Keratinocyte (primary cell): ENCODE results near the gene VPS18. TPM values are rescaled to one million over a fixed set of nuclear protein-coding genes. Genes with fewer than 3 reads are reported as not detected.

Experiments used
- DNase-seq: peaks from one replicate; pipeline ENCODE4 v3.0.0-alpha.2; 2011; ENCODE audit warnings: low read depth, missing footprints, low spot score
- FAIRE-seq: peaks from 2 replicates; lab custom pipeline; 2011; peaks lifted over from hg19 to GRCh38; lab: Jason Lieb, UNC
- H2AFZ ChIP-seq: 2 replicates; pipeline ENCODE4 v1.6.0; 2012; ENCODE audit warnings: low read length, control low read depth, inconsistent platforms; ENCODE audit not compliant: control insufficient read depth
- H3K27ac ChIP-seq: 2 replicates; pipeline ENCODE4 v1.5.1; 2011; ENCODE audit warnings: low read length; ENCODE audit not compliant: control insufficient read depth, insufficient read depth
- H3K27me3 ChIP-seq: 3 replicates; pipeline ENCODE4 v1.6.0; 2011; ENCODE audit warnings: low read length; ENCODE audit not compliant: control insufficient read depth, insufficient read depth; ENCODE audit errors: extremely low read depth
- H3K36me3 ChIP-seq, 2 experiments: 2 replicates in 1 of 2; 3 replicates in 1 of 2; pipeline ENCODE4 v1.5.1; 2011; ENCODE audit warnings: low read length in 2 of 2, mild to moderate bottlenecking in 1 of 2; ENCODE audit not compliant: control insufficient read depth in 2 of 2, insufficient read depth in 2 of 2; ENCODE audit errors: extremely low read depth in 1 of 2
- H3K4me1 ChIP-seq: 3 replicates; pipeline ENCODE4 v1.5.1; 2011; ENCODE audit warnings: low read length; ENCODE audit not compliant: control insufficient read depth, insufficient read depth; ENCODE audit errors: extremely low read depth
- H3K4me2 ChIP-seq: 3 replicates; pipeline ENCODE4 v1.6.0; 2011; ENCODE audit warnings: low read depth, low read length; ENCODE audit not compliant: control insufficient read depth, insufficient read depth; ENCODE audit errors: extremely low read depth
- H3K4me3 ChIP-seq, 3 experiments: fragments of 200-600 bp in 1 of 3; sonication (generic) in 1 of 3; 2 replicates in 2 of 3; 3 replicates in 1 of 3; pipeline ENCODE4 v1.5.1; 2011 to 2016; ENCODE audit warnings: low read length in 3 of 3, mild to moderate bottlenecking in 3 of 3, control low read depth in 2 of 3, inconsistent platforms in 1 of 3, low read depth in 1 of 3, mixed read lengths in 1 of 3, mixed run types in 1 of 3, moderate library complexity in 1 of 3; ENCODE audit not compliant: control insufficient read depth in 2 of 3, insufficient read depth in 2 of 3; ENCODE audit errors: extremely low read depth in 1 of 3
- H3K79me2 ChIP-seq: 2 replicates; pipeline ENCODE4 v1.6.0; 2012; ENCODE audit warnings: low read length; ENCODE audit not compliant: control insufficient read depth, insufficient read depth
- H3K9ac ChIP-seq: 3 replicates; pipeline ENCODE4 v1.6.0; 2011; ENCODE audit warnings: low read length; ENCODE audit not compliant: control insufficient read depth, insufficient read depth; ENCODE audit errors: extremely low read depth
- H3K9me1 ChIP-seq: 3 replicates; pipeline ENCODE4 v1.6.0; 2011; ENCODE audit warnings: low read length; ENCODE audit not compliant: control insufficient read depth, insufficient read depth; ENCODE audit errors: extremely low read depth
- H3K9me3 ChIP-seq: 2 replicates; pipeline ENCODE4 v1.5.1; 2012; ENCODE audit warnings: low read depth, low read length; ENCODE audit not compliant: control insufficient read depth
- H4K20me1 ChIP-seq: 3 replicates; pipeline ENCODE4 v1.6.0; 2011; ENCODE audit warnings: low read length; ENCODE audit not compliant: control insufficient read depth, insufficient read depth; ENCODE audit errors: extremely low read depth
- EZH2 ChIP-seq: IDR thresholded peaks from one replicate; pipeline ENCODE4 v1.6.1; 2012; ENCODE audit warnings: inconsistent platforms, mild to moderate bottlenecking, low read length, moderate library complexity
- dilution Hi-C: fragments of 300-500 bp; cut with MboI; formaldehyde crosslinking; loops from one replicate; pipeline ENCODE4 v1.7.0; 2020; ENCODE audit warnings: low sequenced_read_pairs; ENCODE audit not compliant: extremely low pct_ligation_motif_present
- polyA plus RNA-seq, 5 experiments: library from polyadenylated mRNA; depleted of rRNA in 3 of 5; stranded (reverse) in 3 of 5; stranded (forward) in 1 of 5; unstranded in 1 of 5; fragments of >200 nt; gene quantifications; 1 replicate in 1 of 5; 2 replicates in 3 of 5; 3 replicates in 1 of 5; pipeline versions ENCODE4 v1.2.1 to v1.2.3, GENCODE V29; 2011 to 2012; ENCODE audit warnings: missing spikeins in 2 of 5, low read depth in 1 of 5, low replicate concordance in 1 of 5
- TF ChIP-seq, protein P1 (sequence below), 3 experiments: IDR thresholded peaks in 1 of 3; conservative IDR thresholded peaks in 1 of 3; optimal IDR thresholded peaks in 1 of 3; 2 replicates in 2 of 3; 3 replicates in 1 of 3; pipeline versions ENCODE3 to v1.5.1; 2011; ENCODE audit warnings: low read length in 3 of 3, mild to moderate bottlenecking in 3 of 3, moderate library complexity in 2 of 3, control low read depth in 1 of 3, inconsistent platforms in 1 of 3; ENCODE audit not compliant: insufficient read depth in 2 of 3; ENCODE audit errors: extremely low read depth in 1 of 3

VPS18 gene
- polyA plus RNA-seq, 1 donor (not counting 4 experiments of a cell fraction or from before 2014, with no cell fraction given), result 11.6 TPM

DNA sequence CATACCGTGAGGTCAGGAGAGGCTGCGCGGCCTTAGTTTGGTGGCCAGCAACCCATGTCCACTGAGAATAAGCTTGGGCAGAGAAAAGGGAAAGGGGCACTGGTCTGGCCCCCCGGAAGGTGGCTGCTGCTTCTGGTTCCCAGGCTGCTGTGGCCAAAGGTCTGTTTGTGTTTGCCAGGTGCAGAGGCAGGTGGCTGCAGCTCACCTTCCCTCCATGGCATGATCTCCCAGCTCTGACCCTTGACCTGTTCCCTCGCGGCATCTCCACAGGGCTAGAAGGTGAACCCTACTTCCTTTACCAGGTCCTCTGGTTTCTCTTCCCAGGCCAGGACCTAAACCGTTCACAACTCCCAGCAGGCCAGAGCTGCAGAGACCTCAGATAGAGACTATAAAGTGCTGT, 13.8 kb downstream of the VPS18 start:
- dilution Hi-C loops, result loop anchor here (25.0 kb wide), 1 partner anchor 104 kb away; no protein-coding TSS in a partner anchor
- DNase-seq, result no peak

DNA sequence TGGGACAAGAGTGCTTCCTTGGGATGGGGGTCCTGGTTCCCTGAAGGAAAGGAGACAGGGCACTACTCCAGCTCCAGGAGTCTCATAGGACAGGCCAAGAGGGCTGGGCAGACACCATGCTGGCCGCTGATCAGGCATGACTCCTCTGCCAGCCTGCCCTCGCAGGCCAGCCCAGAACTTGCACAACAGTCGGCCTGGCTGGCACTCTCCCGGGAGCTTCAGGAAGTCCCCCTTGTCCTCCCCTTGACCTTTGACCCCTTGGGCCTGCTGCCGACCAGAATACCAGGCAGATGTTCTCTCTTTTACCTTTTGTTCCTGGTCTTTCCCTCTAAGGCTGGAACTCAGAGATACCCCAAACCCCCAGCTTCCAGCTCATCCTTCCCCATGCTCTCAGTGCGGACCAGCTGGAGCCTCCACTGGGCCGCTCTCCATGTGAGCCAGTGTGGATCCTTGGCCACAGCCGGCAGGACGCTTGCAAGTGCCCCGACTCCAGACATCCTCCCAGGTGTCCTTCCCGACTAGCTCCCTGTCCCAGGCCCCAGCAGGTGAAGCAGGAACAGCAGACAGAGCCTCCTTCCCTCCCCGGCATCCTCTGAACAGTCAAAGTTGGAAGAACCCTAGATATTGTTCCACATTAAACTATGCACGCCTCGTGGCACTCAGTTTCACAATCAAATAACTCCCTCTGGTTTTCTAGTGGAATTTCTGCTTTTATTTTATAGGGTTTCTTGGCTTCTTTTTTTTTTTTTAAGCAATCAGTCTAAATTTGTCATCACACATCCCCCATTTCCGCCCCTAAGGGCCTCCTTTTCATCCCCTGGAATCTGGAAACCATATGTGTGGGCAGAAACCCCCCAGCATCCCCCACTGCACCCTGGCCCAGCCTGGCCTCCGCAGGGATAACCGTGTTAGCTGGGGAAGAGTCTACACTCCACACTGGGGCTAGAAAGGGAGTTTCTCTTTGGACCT, 15.7 kb downstream of the VPS18 start:
- dilution Hi-C loops, result loop anchor here (25.0 kb wide), 1 partner anchor 102 kb away; no protein-coding TSS in a partner anchor
- Histone ChIP-seq H2AFZ (no peak overlapping the region), H3K9me1 (peaks cover 4% of the 10 kb centered on the region), H3K27me3 (no peaks in the 10 kb centered on the region), H3K9me3 (no peaks in the 10 kb centered on the region), H3K36me3 (peaks cover 0 to under 1% of the 10 kb centered on the region in 2 experiments), H3K27ac (no peak overlapping the region), H4K20me1 (no peaks in the 10 kb centered on the region), H3K79me2 (no peaks in the 10 kb centered on the region), H3K4me2 (no peak overlapping the region), H3K4me3 (no peak overlapping the region), H3K9ac (no peak overlapping the region), H3K4me1 (peaks cover 19% of the 10 kb centered on the region)
- DNase-seq (no peak), FAIRE-seq (no peak)
- TF ChIP-seq, protein P1, sequence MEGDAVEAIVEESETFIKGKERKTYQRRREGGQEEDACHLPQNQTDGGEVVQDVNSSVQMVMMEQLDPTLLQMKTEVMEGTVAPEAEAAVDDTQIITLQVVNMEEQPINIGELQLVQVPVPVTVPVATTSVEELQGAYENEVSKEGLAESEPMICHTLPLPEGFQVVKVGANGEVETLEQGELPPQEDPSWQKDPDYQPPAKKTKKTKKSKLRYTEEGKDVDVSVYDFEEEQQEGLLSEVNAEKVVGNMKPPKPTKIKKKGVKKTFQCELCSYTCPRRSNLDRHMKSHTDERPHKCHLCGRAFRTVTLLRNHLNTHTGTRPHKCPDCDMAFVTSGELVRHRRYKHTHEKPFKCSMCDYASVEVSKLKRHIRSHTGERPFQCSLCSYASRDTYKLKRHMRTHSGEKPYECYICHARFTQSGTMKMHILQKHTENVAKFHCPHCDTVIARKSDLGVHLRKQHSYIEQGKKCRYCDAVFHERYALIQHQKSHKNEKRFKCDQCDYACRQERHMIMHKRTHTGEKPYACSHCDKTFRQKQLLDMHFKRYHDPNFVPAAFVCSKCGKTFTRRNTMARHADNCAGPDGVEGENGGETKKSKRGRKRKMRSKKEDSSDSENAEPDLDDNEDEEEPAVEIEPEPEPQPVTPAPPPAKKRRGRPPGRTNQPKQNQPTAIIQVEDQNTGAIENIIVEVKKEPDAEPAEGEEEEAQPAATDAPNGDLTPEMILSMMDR (optimal IDR thresholded peaks at IDR 0.05 in 1 of 3, IDR thresholded peaks at IDR 0.05 in 1 of 3, conservative IDR thresholded peaks at IDR 0.05 in 1 of 3; ENCODE audit: extremely low read depth in 1 of 3, insufficient read depth in 2 of 3, low read length in 3 of 3), result no peak
- TF ChIP-seq EZH2, result no peak

More for the DNA sequence above, 13.8 kb downstream of the VPS18 start:
- FAIRE-seq, result no peak
- Histone ChIP-seq H4K20me1 (no peaks in the 10 kb centered on the region), H3K4me3 (no peak overlapping the region), H3K9ac (no peak overlapping the region), H3K4me1 (peaks cover 28% of the 10 kb centered on the region), H3K4me2 (no peak overlapping the region), H2AFZ (no peak overlapping the region), H3K9me1 (peaks cover 4% of the 10 kb centered on the region), H3K9me3 (no peaks in the 10 kb centered on the region), H3K27me3 (no peaks in the 10 kb centered on the region), H3K36me3 (peaks cover 5 to 7% of the 10 kb centered on the region in 2 experiments), H3K27ac (no peak overlapping the region), H3K79me2 (no peaks in the 10 kb centered on the region)
- TF ChIP-seq, protein P1 (optimal IDR thresholded peaks at IDR 0.05 in 1 of 3, IDR thresholded peaks at IDR 0.05 in 1 of 3, conservative IDR thresholded peaks at IDR 0.05 in 1 of 3; ENCODE audit: extremely low read depth in 1 of 3, insufficient read depth in 2 of 3, low read length in 3 of 3), result no peak
- TF ChIP-seq EZH2, result no peak
